OCI-LY3 (cell line): Measurements from ENCODE around the gene ARHGAP6.
"Not testable (repeated sequence)": the region's sequence is repeated elsewhere in the genome, so short reads cannot be mapped to it uniquely, and the experiment has no call there.

Source experiments
- CTCF ChIP-seq: fragments of 200-600, 300-600 bp; sonication (generic); IDR thresholded peaks from 2 replicates; pipeline ENCODE4 v1.5.1; 2014; ENCODE audit warnings: antibody characterized with exemption, low read length, low read depth
- EZH2phosphoT487 ChIP-seq: fragments of 200-600 bp; shearing (Covaris generic); IDR thresholded peaks from 2 replicates; pipeline ENCODE4 v1.6.1; 2018; ENCODE audit warnings: antibody characterized with exemption, mixed run types, low read depth

GRCh38 chrX:11235377-11235776 is 430.3 kb downstream of the ARHGAP6 start:
- TF ChIP-seq CTCF, EZH2phosphoT487: not testable (repeated sequence)
